GM19035 (cell line): Measurements from ENCODE around the gene AGTRAP.

Experiments used
- ATAC-seq: cut with Tn5 transposase; IDR thresholded peaks from one replicate; pipeline ENCODE4 v1.9.1; 2021; ENCODE audit not compliant: unreplicated experiment

The AGTRAP gene

DNA sequence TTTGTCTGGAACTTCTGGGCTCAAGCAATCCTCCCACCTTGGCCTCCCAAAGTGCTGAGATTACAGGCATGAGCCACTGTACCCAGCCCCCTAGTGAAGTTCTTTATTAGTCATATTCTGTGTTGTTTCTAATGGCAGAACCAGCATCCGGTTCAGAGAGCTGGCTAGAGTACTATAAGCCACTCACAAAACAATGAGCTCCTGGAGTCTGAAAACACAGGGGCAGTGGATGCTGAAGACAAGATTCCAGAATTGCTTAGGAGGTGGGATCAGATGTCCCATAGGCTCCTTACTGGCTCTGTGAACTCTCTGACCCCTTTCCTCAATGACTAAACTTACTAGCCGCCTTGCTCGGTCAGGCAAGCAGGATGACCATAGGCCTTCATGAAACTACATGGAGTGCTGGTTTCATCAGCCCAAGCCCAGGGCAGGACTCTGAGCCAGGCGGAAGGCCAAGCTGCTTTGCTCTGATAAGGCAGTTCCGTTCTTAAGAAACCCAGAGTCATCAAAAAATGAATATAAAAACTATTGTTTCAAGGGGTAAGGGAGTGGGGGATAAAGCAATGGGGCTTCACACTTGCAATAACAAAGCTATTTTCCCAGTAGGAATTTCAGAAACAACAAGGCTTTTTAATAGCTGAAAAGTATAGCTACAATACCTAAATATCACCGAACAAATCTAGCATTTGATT, 61.7 kb downstream of the AGTRAP start:
- ATAC-seq = no peak

DNA sequence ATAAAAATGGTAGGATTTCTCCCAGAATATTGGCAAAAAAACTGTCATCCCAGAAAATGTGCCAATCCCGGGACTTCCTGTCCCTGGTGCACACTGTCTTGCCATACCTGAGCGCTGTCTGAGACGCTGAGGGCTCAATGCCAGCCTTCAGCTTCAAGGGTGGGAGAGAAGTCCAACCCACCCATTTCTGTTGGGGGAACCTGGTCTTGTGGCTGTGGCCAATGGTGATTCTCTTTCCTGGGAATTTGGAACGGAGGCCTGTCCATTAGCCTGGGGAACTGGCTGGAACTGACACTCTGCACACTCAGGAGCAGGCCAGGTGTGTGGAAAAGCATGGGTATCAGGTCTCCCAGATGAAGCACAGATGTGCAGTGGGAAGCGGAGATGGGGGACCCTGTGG, 63.2 kb downstream of the AGTRAP start:
- no peak for ATAC-seq

DNA sequence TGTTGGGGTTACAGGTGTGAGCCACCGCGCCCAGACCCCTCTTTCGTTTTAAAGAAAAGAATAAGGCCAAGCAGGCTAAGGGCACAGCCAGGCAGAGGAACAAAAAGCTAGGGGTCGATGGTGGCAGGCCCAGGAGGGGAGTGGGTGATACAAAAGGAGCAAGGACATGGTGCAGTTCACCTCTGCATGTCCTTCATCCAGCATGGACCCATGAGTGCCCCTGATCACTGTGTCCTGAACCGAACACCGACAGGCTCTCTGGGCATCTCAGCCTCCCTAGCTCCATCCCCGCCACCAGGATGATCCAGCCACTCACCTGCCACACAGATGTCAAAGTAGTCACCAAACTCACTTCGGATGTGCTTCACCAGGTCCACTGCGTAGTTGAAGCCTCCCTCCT, 64.0 kb downstream of the AGTRAP start:
- ATAC-seq = no peak

- no peak for ATAC-seq
Observed at GRCh38 chr1:11800391-11800755, 64.4 kb downstream of the AGTRAP start.
